Upper lobe of right lung (tissue), 1 donor: ENCODE data around the gene HHIPL1. TPM values are rescaled to one million over a fixed set of nuclear protein-coding genes. Genes with fewer than 3 reads are reported as not detected.

ENCODE experiments used
- ATAC-seq: fragments of 200-7000 bp; cut with Tn5 transposase; one replicate; pipeline ENCODE4 v1.9.1; 2020; ENCODE audit warnings: mild to moderate bottlenecking, moderate library complexity
- DNase-seq: peaks from one replicate; pipeline ENCODE4 v3.0.0-alpha.2; 2020
- H3K27ac ChIP-seq: fragments of 200-600 bp; one replicate; pipeline ENCODE4 v1.8.0; 2022
- H3K27me3 ChIP-seq: fragments of 200-600 bp; one replicate; pipeline ENCODE4 v1.8.0; 2022; ENCODE audit warnings: mild to moderate bottlenecking
- H3K36me3 ChIP-seq: fragments of 200-600 bp; one replicate; pipeline ENCODE4 v1.8.0; 2022
- H3K4me1 ChIP-seq: fragments of 200-600 bp; one replicate; pipeline ENCODE4 v1.8.0; 2022
- H3K4me3 ChIP-seq: fragments of 200-600 bp; one replicate; pipeline ENCODE4 v1.8.0; 2022; ENCODE audit warnings: mild to moderate bottlenecking
- H3K9me3 ChIP-seq: fragments of 200-600 bp; one replicate; pipeline ENCODE4 v1.8.0; 2022
- CTCF ChIP-seq: fragments of 200-600 bp; IDR thresholded peaks from one replicate; pipeline ENCODE4 v1.8.0; 2022; ENCODE audit warnings: antibody characterized with exemption
- intact Hi-C: fragments of 100-400 bp; cut with DNase I; formaldehyde crosslinking; loops from one replicate; pipeline ENCODE4 v1.11.0; 2022
- total RNA-seq: library from RNA; stranded (reverse); fragmentation: NEBNext Ultra II Directional; extraction: Animal tissue kit (Norgen Biotek cat#: 25700); gene quantifications from one replicate; pipeline ENCODE4 v1.2.1, GENCODE V29; 2021
- donor health status: DM: no; HTN: yes; CAD: no; lungs with severe emphysema.

The HHIPL1 gene
- total RNA-seq, 1 donor from 2014 or later: 1.6 TPM

GRCh38 chr14:99612738-99613330 is 32.1 kb upstream of the HHIPL1 start:
- no peak for DNase-seq
- ATAC-seq: no peak
- Histone ChIP-seq H3K4me3 (no peak overlapping the region), H3K36me3 (no peaks in the 10 kb centered on the region), H3K4me1 (peaks cover 6% of the 10 kb centered on the region), H3K9me3 (no peaks in the 10 kb centered on the region), H3K27me3 (no peaks in the 10 kb centered on the region), H3K27ac (no peak overlapping the region)
- TF ChIP-seq CTCF: no peak
- intact Hi-C loops: no loop called here

- Histone ChIP-seq H3K4me3 (no peak overlapping the region), H3K4me1 (peaks cover 6% of the 10 kb centered on the region), H3K27ac (no peak overlapping the region), H3K9me3 (no peaks in the 10 kb centered on the region), H3K36me3 (no peaks in the 10 kb centered on the region), H3K27me3 (no peaks in the 10 kb centered on the region)
- no peak for TF ChIP-seq CTCF
- intact Hi-C loops: no loop called here
- ATAC-seq (no peak), DNase-seq (no peak)
Observed at GRCh38 chr14:99615497-99616157, 29.3 kb upstream of the HHIPL1 start.

- no peak for DNase-seq
- no peak for ATAC-seq
Observed at GRCh38 chr14:99616832-99617800, 27.8 kb upstream of the HHIPL1 start.

GRCh38 chr14:99619835-99620834 is 24.8 kb upstream of the HHIPL1 start:
- ATAC-seq (peak; percentile 9), DNase-seq (no peak)
- H3K9me3 ChIP-seq: no peaks in the 10 kb centered on the region
- H3K4me1 ChIP-seq: peaks cover 6% of the 10 kb centered on the region
- no peak overlapping the region for H3K4me3 ChIP-seq
- peak overlapping the region; percentile 39 for H3K27ac ChIP-seq
- no peaks in the 10 kb centered on the region for H3K36me3 ChIP-seq
- intact Hi-C loops: no loop called here
- H3K27me3 ChIP-seq: no peaks in the 10 kb centered on the region
- no peak for TF ChIP-seq CTCF

More at GRCh38 chr14:99616832-99617800, 27.8 kb upstream of the HHIPL1 start:
- Histone ChIP-seq H3K4me1 (peaks cover 6% of the 10 kb centered on the region), H3K4me3 (no peak overlapping the region), H3K27ac (no peak overlapping the region), H3K36me3 (no peaks in the 10 kb centered on the region), H3K9me3 (no peaks in the 10 kb centered on the region), H3K27me3 (no peaks in the 10 kb centered on the region)
- intact Hi-C loops: no loop called here
- TF ChIP-seq CTCF: no peak

GRCh38 chr14:99621948-99622347 is 23.0 kb upstream of the HHIPL1 start:
- no peak for TF ChIP-seq CTCF
- no peak for ATAC-seq
- intact Hi-C loops: no loop called here

More at GRCh38 chr14:99621948-99622347, 23.0 kb upstream of the HHIPL1 start:
- Histone ChIP-seq H3K4me3 (no peak overlapping the region), H3K4me1 (no peaks in the 10 kb centered on the region), H3K36me3 (no peaks in the 10 kb centered on the region), H3K27me3 (no peaks in the 10 kb centered on the region), H3K27ac (no peak overlapping the region), H3K9me3 (no peaks in the 10 kb centered on the region)
- no peak for DNase-seq
